ENCODE results near the gene OXT.
"Not testable (repeated sequence)": the region's sequence is repeated elsewhere in the genome, so short reads cannot be mapped to it uniquely, and the experiment has no call there.

OXT gene

DNA sequence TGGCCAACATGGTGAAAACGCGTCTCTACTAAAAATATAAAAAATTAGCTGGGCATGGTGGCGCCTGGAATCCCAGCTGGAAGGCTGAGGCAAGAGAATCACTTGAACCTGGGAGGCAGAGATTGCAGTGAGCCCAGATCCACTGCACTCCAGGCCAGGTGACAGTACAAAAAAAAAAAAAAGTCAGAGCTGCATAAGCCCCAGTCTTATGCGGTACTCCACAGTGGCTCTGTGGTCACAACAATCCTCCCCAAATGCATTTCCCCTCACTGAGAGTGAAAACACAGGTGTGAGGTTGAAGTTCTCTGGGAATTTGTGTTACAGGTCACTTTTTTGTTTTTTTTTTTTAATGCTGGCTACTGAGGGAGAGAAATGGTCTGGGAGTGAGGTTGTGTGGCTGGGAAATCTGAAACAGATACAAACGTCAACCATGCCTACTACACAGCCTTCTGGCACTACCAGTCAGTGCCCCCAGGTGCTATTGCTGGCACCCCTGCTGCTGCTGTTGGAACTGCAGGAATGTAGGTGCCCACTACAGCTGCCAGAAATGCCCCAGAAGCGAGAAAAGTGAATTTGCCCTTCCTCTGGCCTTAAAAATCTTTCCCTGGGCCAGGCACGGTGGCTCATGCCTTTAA lies 19.9 kb upstream of the OXT start (continued):
- TF ChIP-seq ZBTB8A (tag by site-specific recombination; IDR thresholded peaks at IDR 0.05) (no peak), BCL11B (tag by site-specific recombination; IDR thresholded peaks at IDR 0.05; ENCODE audit: low read depth) (no peak), ZNF530 (tag by site-specific recombination; IDR thresholded peaks at IDR 0.05; ENCODE audit: low read depth) (no peak), ZNF311 (tag by site-specific recombination; IDR thresholded peaks at IDR 0.05; ENCODE audit: borderline replicate concordance) (no peak)
- TF ChIP-seq, protein P1, sequence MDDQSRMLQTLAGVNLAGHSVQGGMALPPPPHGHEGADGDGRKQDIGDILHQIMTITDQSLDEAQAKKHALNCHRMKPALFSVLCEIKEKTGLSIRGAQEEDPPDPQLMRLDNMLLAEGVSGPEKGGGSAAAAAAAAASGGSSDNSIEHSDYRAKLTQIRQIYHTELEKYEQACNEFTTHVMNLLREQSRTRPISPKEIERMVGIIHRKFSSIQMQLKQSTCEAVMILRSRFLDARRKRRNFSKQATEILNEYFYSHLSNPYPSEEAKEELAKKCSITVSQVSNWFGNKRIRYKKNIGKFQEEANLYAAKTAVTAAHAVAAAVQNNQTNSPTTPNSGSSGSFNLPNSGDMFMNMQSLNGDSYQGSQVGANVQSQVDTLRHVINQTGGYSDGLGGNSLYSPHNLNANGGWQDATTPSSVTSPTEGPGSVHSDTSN (CRISPR knock-in tag; IDR thresholded peaks at IDR 0.05), result no peak

DNA sequence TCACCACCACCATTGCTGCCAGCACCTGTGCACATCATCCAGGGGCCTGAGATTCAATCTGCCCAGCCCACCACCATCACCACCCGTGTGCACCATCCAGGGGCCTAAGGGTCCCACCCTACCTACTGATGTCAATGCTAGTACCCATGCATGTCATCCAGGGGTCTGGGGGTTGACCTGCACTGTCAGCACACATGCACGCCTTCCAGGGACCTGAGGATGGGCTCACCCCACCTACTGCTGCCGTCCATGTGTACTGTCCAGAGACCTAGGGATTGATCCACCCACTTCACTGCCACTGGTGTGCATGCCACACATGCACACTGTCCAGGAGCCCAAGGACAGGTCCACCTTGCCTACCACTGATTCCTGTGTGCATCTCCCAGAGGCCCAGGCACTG lies 11.9 kb upstream of the OXT start:
- no peaks in the 10 kb centered on the region for H3K36me3 ChIP-seq (ENCODE audit: control insufficient read depth in 2 of 2, insufficient read depth in 1 of 2, low read length in 2 of 2)
- H3K27ac ChIP-seq (ENCODE audit: extremely low read depth, low read depth, low read length), result no peak overlapping the region
- H3K4me3 ChIP-seq (ENCODE audit: low read depth, low read length), result no peak overlapping the region
- no peaks in the 10 kb centered on the region for H3K4me1 ChIP-seq (ENCODE audit: control insufficient read depth, insufficient read depth, low read length)
- ChIA-PET CTCF (interaction anchor here (1.0 kb wide), 1 partner anchor 10 kb away, joined by 4 read pairs; no protein-coding TSS in a partner anchor), POLR2A (no interaction called here)
- H3K9me3 ChIP-seq (ENCODE audit: control insufficient read depth, insufficient read depth, low read depth, low read length), result no peaks in the 10 kb centered on the region
- TF ChIP-seq, protein P2, sequence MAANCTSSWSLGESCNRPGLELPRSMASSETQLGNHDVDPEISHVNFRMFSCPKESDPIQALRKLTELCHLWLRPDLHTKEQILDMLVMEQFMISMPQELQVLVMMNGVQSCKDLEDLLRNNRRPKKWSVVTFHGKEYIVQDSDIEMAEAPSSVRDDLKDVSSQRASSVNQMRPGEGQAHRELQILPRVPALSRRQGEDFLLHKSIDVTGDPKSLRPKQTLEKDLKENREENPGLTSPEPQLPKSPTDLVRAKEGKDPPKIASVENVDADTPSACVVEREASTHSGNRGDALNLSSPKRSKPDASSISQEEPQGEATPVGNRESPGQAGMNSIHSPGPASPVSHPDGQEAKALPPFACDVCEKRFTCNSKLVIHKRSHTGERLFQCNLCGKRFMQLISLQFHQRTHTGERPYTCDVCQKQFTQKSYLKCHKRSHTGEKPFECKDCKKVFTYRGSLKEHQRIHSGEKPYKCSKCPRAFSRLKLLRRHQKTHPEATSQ (tag by site-specific recombination; IDR thresholded peaks at IDR 0.05), result no peak
- TF ChIP-seq, protein P3, sequence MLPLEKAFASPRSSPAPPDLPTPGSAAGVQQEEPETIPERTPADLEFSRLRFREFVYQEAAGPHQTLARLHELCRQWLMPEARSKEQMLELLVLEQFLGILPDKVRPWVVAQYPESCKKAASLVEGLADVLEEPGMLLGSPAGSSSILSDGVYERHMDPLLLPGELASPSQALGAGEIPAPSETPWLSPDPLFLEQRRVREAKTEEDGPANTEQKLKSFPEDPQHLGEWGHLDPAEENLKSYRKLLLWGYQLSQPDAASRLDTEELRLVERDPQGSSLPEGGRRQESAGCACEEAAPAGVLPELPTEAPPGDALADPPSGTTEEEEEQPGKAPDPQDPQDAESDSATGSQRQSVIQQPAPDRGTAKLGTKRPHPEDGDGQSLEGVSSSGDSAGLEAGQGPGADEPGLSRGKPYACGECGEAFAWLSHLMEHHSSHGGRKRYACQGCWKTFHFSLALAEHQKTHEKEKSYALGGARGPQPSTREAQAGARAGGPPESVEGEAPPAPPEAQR (tag by site-specific recombination; IDR thresholded peaks at IDR 0.05), result no peak
- TF ChIP-seq ZNF354C (tag by site-specific recombination; IDR thresholded peaks at IDR 0.05; ENCODE audit: borderline replicate concordance, low read depth) (no peak), ZNF521 (tag by site-specific recombination; IDR thresholded peaks at IDR 0.05) (no peak), ZNF621 (tag by site-specific recombination; IDR thresholded peaks at IDR 0.05) (no peak), ZNF157 (tag by site-specific recombination; IDR thresholded peaks at IDR 0.05) (no peak), ZNF16 (tag by site-specific recombination; IDR thresholded peaks at IDR 0.05; ENCODE audit: low read depth) (no peak), ZBTB7A (tag by site-specific recombination; IDR thresholded peaks at IDR 0.05; ENCODE audit: low read depth) (no peak), ZSCAN23 (tag by site-specific recombination; IDR thresholded peaks at IDR 0.05) (no peak), ZNF426 (tag by site-specific recombination; IDR thresholded peaks at IDR 0.05) (no peak), HOXA7 (CRISPR knock-in tag; IDR thresholded peaks at IDR 0.05; ENCODE audit: borderline replicate concordance) (no peak), ZNF202 (tag by site-specific recombination; IDR thresholded peaks at IDR 0.05; ENCODE audit: borderline replicate concordance) (no peak), ZNF121 (tag by site-specific recombination; IDR thresholded peaks at IDR 0.05) (no peak), ZEB2 (tag by site-specific recombination; IDR thresholded peaks at IDR 0.05) (no peak), ZNF792 (tag by site-specific recombination; IDR thresholded peaks at IDR 0.05) (no peak)
- TF ChIP-seq, protein P4, sequence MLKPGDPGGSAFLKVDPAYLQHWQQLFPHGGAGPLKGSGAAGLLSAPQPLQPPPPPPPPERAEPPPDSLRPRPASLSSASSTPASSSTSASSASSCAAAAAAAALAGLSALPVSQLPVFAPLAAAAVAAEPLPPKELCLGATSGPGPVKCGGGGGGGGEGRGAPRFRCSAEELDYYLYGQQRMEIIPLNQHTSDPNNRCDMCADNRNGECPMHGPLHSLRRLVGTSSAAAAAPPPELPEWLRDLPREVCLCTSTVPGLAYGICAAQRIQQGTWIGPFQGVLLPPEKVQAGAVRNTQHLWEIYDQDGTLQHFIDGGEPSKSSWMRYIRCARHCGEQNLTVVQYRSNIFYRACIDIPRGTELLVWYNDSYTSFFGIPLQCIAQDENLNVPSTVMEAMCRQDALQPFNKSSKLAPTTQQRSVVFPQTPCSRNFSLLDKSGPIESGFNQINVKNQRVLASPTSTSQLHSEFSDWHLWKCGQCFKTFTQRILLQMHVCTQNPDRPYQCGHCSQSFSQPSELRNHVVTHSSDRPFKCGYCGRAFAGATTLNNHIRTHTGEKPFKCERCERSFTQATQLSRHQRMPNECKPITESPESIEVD (tag by site-specific recombination; IDR thresholded peaks at IDR 0.05), result no peak

DNA sequence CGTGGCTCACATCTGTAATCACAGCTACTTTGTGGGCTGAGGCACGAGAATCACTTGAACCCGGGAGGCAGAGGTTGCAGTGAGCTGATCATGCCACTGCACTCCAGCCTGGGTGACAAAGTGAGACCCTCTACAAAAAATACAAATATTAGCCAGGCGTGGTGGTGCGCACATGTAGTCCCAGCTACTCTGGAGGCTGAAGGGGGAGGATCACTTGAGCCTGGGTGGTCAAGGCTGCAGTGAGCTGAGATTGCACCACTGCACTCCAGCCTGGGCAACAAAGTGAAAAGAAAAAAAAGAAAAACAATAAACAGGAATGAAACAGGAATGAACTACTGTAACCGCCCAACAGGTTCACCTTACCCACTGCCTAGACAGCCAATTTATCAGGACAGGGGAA lies 7.3 kb upstream of the OXT start:
- H3K9me3 ChIP-seq (ENCODE audit: control insufficient read depth, insufficient read depth, low read depth, low read length); H3K36me3 ChIP-seq (ENCODE audit: control insufficient read depth in 2 of 2, insufficient read depth in 1 of 2, low read length in 2 of 2); POLR2A ChIA-PET; H3K4me1 ChIP-seq (ENCODE audit: control insufficient read depth, insufficient read depth, low read length); H3K4me3 ChIP-seq (ENCODE audit: low read depth, low read length); H3K27ac ChIP-seq (ENCODE audit: extremely low read depth, low read depth, low read length): not testable (repeated sequence)
- CTCF ChIA-PET, result interaction anchor here (0.6 to 1.6 kb wide), 2 partner anchors 10 to 889 kb away, joined by 4 to 5 read pairs; no protein-coding TSS in a partner anchor
